Hepatocyte (in vitro differentiated cells): ENCODE results near the gene REM1. TPM values are rescaled to one million over a fixed set of nuclear protein-coding genes. Genes with fewer than 3 reads are reported as not detected.
"Not testable (repeated sequence)": the region's sequence is repeated elsewhere in the genome, so short reads cannot be mapped to it uniquely, and the experiment has no call there.

ENCODE experiments used
- DNase-seq: peaks from one replicate; pipeline ENCODE4 v3.0.0-alpha.2; 2016; ENCODE audit warnings: low spot score
- H2AFZ ChIP-seq: fragments of 200-600 bp; sonication (generic); 2 replicates; pipeline ENCODE4 v1.6.0; 2016; ENCODE audit warnings: antibody characterized with exemption, mild to moderate bottlenecking
- H3K27ac ChIP-seq: fragments of 200-600 bp; sonication (generic); 2 replicates; pipeline ENCODE4 v1.5.1; 2016; ENCODE audit warnings: mild to moderate bottlenecking
- H3K27me3 ChIP-seq: fragments of 200-600 bp; sonication (generic); 2 replicates; pipeline ENCODE4 v1.6.1; 2016
- H3K36me3 ChIP-seq: fragments of 200-600 bp; sonication (generic); replicated peaks from 2 replicates; pipeline ENCODE4 v1.5.1; 2016; ENCODE audit warnings: low read depth; ENCODE audit not compliant: insufficient read depth
- H3K4me1 ChIP-seq: fragments of 200-600 bp; sonication (generic); 2 replicates; pipeline ENCODE4 v1.5.1; 2016; ENCODE audit warnings: mild to moderate bottlenecking, moderate library complexity; ENCODE audit not compliant: insufficient read depth
- H3K4me2 ChIP-seq: fragments of 200-600 bp; sonication (generic); 2 replicates; pipeline ENCODE4 v1.6.0; 2016
- H3K4me3 ChIP-seq: fragments of 200-600 bp; sonication (generic); 2 replicates; pipeline ENCODE4 v1.5.1; 2016; ENCODE audit warnings: mild to moderate bottlenecking
- H3K79me2 ChIP-seq: fragments of 200-600 bp; sonication (generic); 2 replicates; pipeline ENCODE4 v1.6.0; 2017; ENCODE audit warnings: mild to moderate bottlenecking
- H3K9me2 ChIP-seq: fragments of 200-600 bp; sonication (generic); replicated peaks from 2 replicates; pipeline ENCODE4 v1.6.0; 2017; ENCODE audit warnings: mild to moderate bottlenecking; ENCODE audit not compliant: insufficient read depth
- H3K9me3 ChIP-seq: fragments of 200-600 bp; sonication (generic); 2 replicates; pipeline ENCODE4 v1.5.1; 2016; ENCODE audit warnings: low read depth, mild to moderate bottlenecking
- H4K20me1 ChIP-seq: fragments of 200-600 bp; sonication (generic); 2 replicates; pipeline ENCODE4 v1.6.0; 2016; ENCODE audit warnings: mild to moderate bottlenecking; ENCODE audit not compliant: insufficient read depth, poor library complexity, severe bottlenecking
- CTCF ChIP-seq: fragments of 200-600 bp; sonication (generic); IDR thresholded peaks from 2 replicates; pipeline ENCODE4 v1.5.1; 2016; ENCODE audit warnings: antibody characterized with exemption, mild to moderate bottlenecking; ENCODE audit not compliant: poor library complexity
- EZH2 ChIP-seq: fragments of 200-600 bp; sonication (generic); IDR thresholded peaks from 2 replicates; pipeline ENCODE4 v1.6.1; 2016; ENCODE audit warnings: antibody characterized with exemption, mild to moderate bottlenecking, borderline replicate concordance
- EZH2phosphoT487 ChIP-seq: fragments of 200-600 bp; sonication (generic); IDR thresholded peaks from one replicate; pipeline ENCODE4 v1.6.1; 2018; ENCODE audit warnings: antibody characterized with exemption, mild to moderate bottlenecking, low read depth, moderate library complexity; ENCODE audit not compliant: unreplicated experiment, severe bottlenecking
- WGBS: methylation state at CpG from one replicate; pipeline ENCODE4 v1.1.6; 2016; ENCODE audit warnings: low lambda C conversion rate; ENCODE audit errors: missing lambda C conversion rate; 5-methylcytosine and 5-hydroxymethylcytosine counted together
- polyA plus RNA-seq: library from polyadenylated mRNA; unstranded; fragments of >200 nt; fragmentation: Nextera tagmentation; extraction: Ambion mirVana; gene quantifications from 2 replicates; pipeline ENCODE4 v1.2.1, GENCODE V29; 2016
- total RNA-seq: library from RNA; depleted of rRNA; stranded (reverse); fragments of >200 nt; gene quantifications from 2 replicates; pipeline ENCODE4 v1.2.3, GENCODE V29; 2014

REM1 gene
- total and polyA plus RNA-seq, 2 experiments from 2014 or later: not detected

GRCh38 chr20:31449511-31450414, 25.3 kb upstream of the REM1 start:
- no peak for TF ChIP-seq CTCF
- TF ChIP-seq EZH2phosphoT487: no peak
- TF ChIP-seq EZH2: no peak
- H3K9me3 ChIP-seq: no peaks in the 10 kb centered on the region
- no peak overlapping the region for H3K4me3 ChIP-seq
- H3K27ac ChIP-seq: no peak overlapping the region
- no peaks in the 10 kb centered on the region for H3K9me2 ChIP-seq
- no peaks in the 10 kb centered on the region for H3K36me3 ChIP-seq
- DNase-seq: no peak
- no peaks in the 10 kb centered on the region for H3K27me3 ChIP-seq
- no peaks in the 10 kb centered on the region for H4K20me1 ChIP-seq
- WGBS: 72% methylated on average over 8 of the region's 8 CpGs
- no peak overlapping the region for H2AFZ ChIP-seq
- no peaks in the 10 kb centered on the region for H3K4me1 ChIP-seq
- no peak overlapping the region for H3K4me2 ChIP-seq
- H3K79me2 ChIP-seq: no peaks in the 10 kb centered on the region

- WGBS: 59% methylated on average over 2 of the region's 2 CpGs
- H3K4me3 ChIP-seq: no peak overlapping the region
- no peak for TF ChIP-seq EZH2
- no peak for TF ChIP-seq CTCF
- no peak for TF ChIP-seq EZH2phosphoT487
- no peaks in the 10 kb centered on the region for H3K4me1 ChIP-seq
- H4K20me1 ChIP-seq: no peaks in the 10 kb centered on the region
- H3K27me3 ChIP-seq: no peaks in the 10 kb centered on the region
- no peak overlapping the region for H3K27ac ChIP-seq
- no peaks in the 10 kb centered on the region for H3K79me2 ChIP-seq
- no peak for DNase-seq
- no peaks in the 10 kb centered on the region for H3K9me2 ChIP-seq
- H3K36me3 ChIP-seq: no peaks in the 10 kb centered on the region
- H2AFZ ChIP-seq: no peak overlapping the region
- H3K9me3 ChIP-seq: no peaks in the 10 kb centered on the region
- H3K4me2 ChIP-seq: no peak overlapping the region
These were observed 22.5 kb upstream of the REM1 start for GRCh38 chr20:31452575-31452974.

GRCh38 chr20:31454361-31454760, 20.7 kb upstream of the REM1 start:
- Histone ChIP-seq H3K4me1 (no peaks in the 10 kb centered on the region), H3K79me2 (no peaks in the 10 kb centered on the region), H3K36me3 (no peaks in the 10 kb centered on the region), H3K27me3 (peaks cover 4% of the 10 kb centered on the region), H3K4me3 (no peak overlapping the region), H3K9me3 (no peaks in the 10 kb centered on the region), H3K9me2 (no peaks in the 10 kb centered on the region), H4K20me1 (no peaks in the 10 kb centered on the region), H3K4me2 (no peak overlapping the region), H2AFZ (no peak overlapping the region), H3K27ac (no peak overlapping the region)
- WGBS: 90% methylated on average over 1 of the region's 1 CpG
- TF ChIP-seq CTCF (no peak), EZH2phosphoT487 (no peak), EZH2 (no peak)
- DNase-seq: no peak

GRCh38 chr20:31470946-31471345, 4.1 kb upstream of the REM1 start:
- H3K36me3 ChIP-seq, H3K27ac ChIP-seq, H3K4me1 ChIP-seq, DNase-seq, H3K9me3 ChIP-seq, H3K4me2 ChIP-seq, H2AFZ ChIP-seq, H3K4me3 ChIP-seq, H3K79me2 ChIP-seq, H3K27me3 ChIP-seq, H4K20me1 ChIP-seq, H3K9me2 ChIP-seq: not testable (repeated sequence)
- WGBS: no CpG with 5 or more reads among the region's 33 CpGs
